SU-DHL-6 (cell line): ENCODE data around the gene GFPT2.

Experiments used
- EZH2phosphoT487 ChIP-seq: fragments of 200-600 bp; sonication (generic), shearing (Covaris generic); conservative IDR thresholded peaks from 2 replicates; pipeline ENCODE4 v1.6.1; 2018; ENCODE audit warnings: mild to moderate bottlenecking, antibody characterized with exemption, low read length, moderate library complexity, mixed read lengths
- TF ChIP-seq, protein P1 (sequence below): fragments of 200-600 bp; sonication (generic); IDR thresholded peaks from one replicate; pipeline ENCODE4 v1.5.1; 2017; ENCODE audit warnings: antibody characterized with exemption, mild to moderate bottlenecking, low read length, moderate library complexity; ENCODE audit not compliant: insufficient read depth, poor library complexity, severe bottlenecking

DNA sequence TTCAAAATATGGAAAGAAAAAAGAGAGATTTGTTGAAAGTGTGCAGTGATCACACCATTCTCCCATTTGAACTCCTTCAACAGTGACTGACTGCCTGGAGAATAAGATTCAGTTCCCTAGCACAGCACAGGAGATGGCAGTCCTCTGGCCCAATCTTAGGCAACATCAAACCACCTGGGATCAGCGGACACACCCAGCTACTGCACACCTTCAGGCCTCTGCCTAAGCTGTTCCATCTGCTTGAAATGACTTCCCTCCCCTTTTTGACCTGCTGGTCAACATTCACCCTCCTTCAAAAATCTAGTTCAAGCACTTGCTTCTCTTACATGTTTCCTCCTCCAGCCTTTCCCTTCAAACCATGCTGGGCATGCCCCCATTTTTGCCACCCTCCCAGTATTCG, 65.7 kb downstream of the GFPT2 start:
- TF ChIP-seq, protein P1, sequence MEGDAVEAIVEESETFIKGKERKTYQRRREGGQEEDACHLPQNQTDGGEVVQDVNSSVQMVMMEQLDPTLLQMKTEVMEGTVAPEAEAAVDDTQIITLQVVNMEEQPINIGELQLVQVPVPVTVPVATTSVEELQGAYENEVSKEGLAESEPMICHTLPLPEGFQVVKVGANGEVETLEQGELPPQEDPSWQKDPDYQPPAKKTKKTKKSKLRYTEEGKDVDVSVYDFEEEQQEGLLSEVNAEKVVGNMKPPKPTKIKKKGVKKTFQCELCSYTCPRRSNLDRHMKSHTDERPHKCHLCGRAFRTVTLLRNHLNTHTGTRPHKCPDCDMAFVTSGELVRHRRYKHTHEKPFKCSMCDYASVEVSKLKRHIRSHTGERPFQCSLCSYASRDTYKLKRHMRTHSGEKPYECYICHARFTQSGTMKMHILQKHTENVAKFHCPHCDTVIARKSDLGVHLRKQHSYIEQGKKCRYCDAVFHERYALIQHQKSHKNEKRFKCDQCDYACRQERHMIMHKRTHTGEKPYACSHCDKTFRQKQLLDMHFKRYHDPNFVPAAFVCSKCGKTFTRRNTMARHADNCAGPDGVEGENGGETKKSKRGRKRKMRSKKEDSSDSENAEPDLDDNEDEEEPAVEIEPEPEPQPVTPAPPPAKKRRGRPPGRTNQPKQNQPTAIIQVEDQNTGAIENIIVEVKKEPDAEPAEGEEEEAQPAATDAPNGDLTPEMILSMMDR: no peak
- no peak for TF ChIP-seq EZH2phosphoT487
